Dedifferentiated amniotic fluid mesenchymal stem cell (primary cell): ENCODE data around the gene HERC5.
"Not testable (repeated sequence)": the region's sequence is repeated elsewhere in the genome, so short reads cannot be mapped to it uniquely, and the experiment has no call there.

Experiments used
- DNase-seq: peaks from one replicate; pipeline ENCODE4 v3.0.0-alpha.2; 2016; ENCODE audit errors: extremely low spot score

Gene HERC5

GRCh38 chr4:88456670-88457306 is at the start of gene HERC5:
HERC5 (plus strand) TSS chr4:88457119; CDS start chr4:88457270, 151 bp downstream.
- DNase-seq = peak; percentile 87

- DNase-seq = no peak
Observed at GRCh38 chr4:88409206-88409605, 47.7 kb upstream of the HERC5 start.

GRCh38 chr4:88409789-88410188 is 47.1 kb upstream of the HERC5 start:
- DNase-seq = no peak

- no peak for DNase-seq
Observed at GRCh38 chr4:88411491-88412096, 45.3 kb upstream of the HERC5 start.

- DNase-seq = no peak
Observed at GRCh38 chr4:88413801-88414200, 43.1 kb upstream of the HERC5 start.

GRCh38 chr4:88414755-88415154 is 42.2 kb upstream of the HERC5 start:
- no peak for DNase-seq

- DNase-seq = no peak
Observed at GRCh38 chr4:88415982-88416381, 40.9 kb upstream of the HERC5 start.

GRCh38 chr4:88418411-88418810 is 38.5 kb upstream of the HERC5 start:
- no peak for DNase-seq

GRCh38 chr4:88419874-88420273 is 37.0 kb upstream of the HERC5 start:
- no peak for DNase-seq

- no peak for DNase-seq
Observed at GRCh38 chr4:88420844-88421243, 36.1 kb upstream of the HERC5 start.

- no peak for DNase-seq
Observed at GRCh38 chr4:88422403-88422802, 34.5 kb upstream of the HERC5 start.

- no peak for DNase-seq
Observed at GRCh38 chr4:88429401-88429800, 27.5 kb upstream of the HERC5 start.

- DNase-seq = no peak
Observed at GRCh38 chr4:88435987-88436693, 20.8 kb upstream of the HERC5 start.

GRCh38 chr4:88437873-88438272 is 19.0 kb upstream of the HERC5 start:
- not testable (repeated sequence) for DNase-seq

- DNase-seq = peak; percentile 68
Observed at GRCh38 chr4:88439161-88439760, 17.7 kb upstream of the HERC5 start.

GRCh38 chr4:88440146-88440545 is 16.8 kb upstream of the HERC5 start:
- DNase-seq = no peak

GRCh38 chr4:88441696-88442095 is 15.2 kb upstream of the HERC5 start:
- no peak for DNase-seq

- no peak for DNase-seq
Observed at GRCh38 chr4:88442689-88443191, 14.2 kb upstream of the HERC5 start.

GRCh38 chr4:88443486-88443885 is 13.4 kb upstream of the HERC5 start:
- no peak for DNase-seq

GRCh38 chr4:88445252-88445651 is 11.7 kb upstream of the HERC5 start:
- DNase-seq = no peak

- DNase-seq = no peak
Observed at GRCh38 chr4:88446124-88446523, 10.8 kb upstream of the HERC5 start.

GRCh38 chr4:88447371-88448095 is 9.4 kb upstream of the HERC5 start:
- no peak for DNase-seq
